ENCODE measurements around the gene SERPIND1.
"Not testable (repeated sequence)": the region's sequence is repeated elsewhere in the genome, so short reads cannot be mapped to it uniquely, and the experiment has no call there.

Gene SERPIND1

DNA sequence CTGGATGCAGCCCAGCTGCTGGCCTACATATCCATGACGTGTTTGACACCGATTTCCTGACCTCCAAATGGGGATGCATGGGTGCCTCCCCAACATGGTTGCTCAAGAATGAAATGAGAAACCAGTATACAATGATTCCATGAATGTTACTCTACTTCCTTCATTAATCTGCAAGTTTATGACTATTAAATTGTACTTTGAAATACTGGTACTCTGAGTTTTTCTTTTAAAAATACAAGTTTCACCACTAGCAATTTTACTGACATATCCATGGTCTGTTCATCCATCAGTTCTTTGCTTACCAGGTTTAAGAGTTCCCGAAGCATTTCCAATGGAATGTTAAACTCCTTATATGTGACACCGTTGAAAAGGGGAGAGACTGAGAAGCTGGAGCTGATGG is 39.1 kb downstream of the SERPIND1 start:
- POLR2A ChIA-PET, result no interaction called here
- 96% methylated on average over 3 of the region's 4 CpGs for WGBS (ENCODE audit: insufficient coverage)
- H3K27ac ChIP-seq (ENCODE audit: insufficient read depth in 1 of 2, low read depth in 1 of 2, low read length in 2 of 2, poor library complexity in 1 of 2, severe bottlenecking in 2 of 2), result no peak overlapping the region
- H3K9me3 ChIP-seq (ENCODE audit: control extremely low read depth in 1 of 5, control insufficient read depth in 4 of 5, insufficient read depth in 2 of 5, low read depth in 1 of 5, low read length in 4 of 5), result no peaks in the 10 kb centered on the region
- H3K4me3 ChIP-seq (ENCODE audit: control insufficient read depth in 1 of 7, extremely low read depth in 1 of 7, insufficient read depth in 4 of 7, low read depth in 2 of 7, low read length in 6 of 7), result no peak overlapping the region
- DNase-seq, result no peak
- CTCF ChIA-PET, result interaction anchor here (4.8 kb wide), 1 partner anchor 9 kb away, joined by 22 read pairs; no protein-coding TSS in a partner anchor
- peaks cover 23 to 71% (median 45%) of the 10 kb centered on the region in 4 experiments for H3K36me3 ChIP-seq (ENCODE audit: control insufficient read depth in 4 of 4, insufficient read depth in 4 of 4, low read length in 3 of 4)
- no peaks in the 10 kb centered on the region for H3K27me3 ChIP-seq (replicated peaks in 2 of 5; ENCODE audit: control insufficient read depth in 4 of 5, insufficient read depth in 5 of 5, low read length in 4 of 5)
- no peaks in the 10 kb centered on the region for H3K4me1 ChIP-seq (ENCODE audit: control extremely low read depth in 1 of 4, control insufficient read depth in 4 of 4, insufficient read depth in 4 of 4, low read length in 3 of 4)

DNA sequence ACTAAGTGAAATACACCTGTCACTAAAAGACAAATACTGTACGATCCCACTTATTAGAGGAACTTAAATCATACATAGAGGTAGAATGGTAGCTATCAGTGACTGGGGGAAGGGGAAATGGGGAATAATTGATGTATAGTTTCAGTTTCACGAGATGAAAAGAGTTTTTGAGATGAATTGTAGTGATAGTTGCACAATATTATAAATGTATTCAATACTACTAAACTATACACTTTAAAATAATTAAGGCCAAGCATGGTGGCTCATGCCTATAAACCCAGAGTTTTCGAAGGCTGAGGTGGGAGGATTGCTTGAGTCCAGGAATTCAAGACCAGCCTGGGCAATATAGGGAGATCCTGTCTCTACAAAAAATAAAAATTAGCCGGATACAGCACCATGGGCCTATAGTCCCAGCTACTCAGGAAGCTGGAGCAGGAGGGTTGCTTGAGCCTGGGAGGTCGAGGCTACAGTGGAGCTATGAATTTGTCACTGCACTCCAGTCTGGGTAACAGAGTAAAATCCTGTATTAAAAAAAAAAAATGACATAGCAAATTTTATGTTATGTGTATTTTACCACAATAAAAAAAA is 40.4 kb downstream of the SERPIND1 start:
- CTCF ChIA-PET, result interaction anchor here (0.7 to 4.8 kb wide), 2 partner anchors 10 to 200 kb away, joined by 3 to 22 read pairs; no protein-coding TSS in a partner anchor
- H3K4me1 ChIP-seq (ENCODE audit: control extremely low read depth in 1 of 4, control insufficient read depth in 4 of 4, insufficient read depth in 4 of 4, low read length in 3 of 4), result no peaks in the 10 kb centered on the region
- no peak overlapping the region for H3K27ac ChIP-seq (ENCODE audit: insufficient read depth in 1 of 2, low read depth in 1 of 2, low read length in 2 of 2, poor library complexity in 1 of 2, severe bottlenecking in 2 of 2)
- no peak for DNase-seq
- H3K27me3 ChIP-seq (replicated peaks in 2 of 5; ENCODE audit: control insufficient read depth in 4 of 5, insufficient read depth in 5 of 5, low read length in 4 of 5), result no peaks in the 10 kb centered on the region
- POLR2A ChIA-PET, result no interaction called here
- no peak overlapping the region for H3K4me3 ChIP-seq (ENCODE audit: control insufficient read depth in 1 of 7, extremely low read depth in 1 of 7, insufficient read depth in 4 of 7, low read depth in 2 of 7, low read length in 6 of 7)
- H3K36me3 ChIP-seq (ENCODE audit: control insufficient read depth in 4 of 4, insufficient read depth in 4 of 4, low read length in 3 of 4), result peaks cover 17 to 78% (median 48%) of the 10 kb centered on the region in 4 experiments
- no peaks in the 10 kb centered on the region for H3K9me3 ChIP-seq (ENCODE audit: control extremely low read depth in 1 of 5, control insufficient read depth in 4 of 5, insufficient read depth in 2 of 5, low read depth in 1 of 5, low read length in 4 of 5)
- WGBS (ENCODE audit: insufficient coverage), result 90% methylated on average over 3 of the region's 5 CpGs

DNA sequence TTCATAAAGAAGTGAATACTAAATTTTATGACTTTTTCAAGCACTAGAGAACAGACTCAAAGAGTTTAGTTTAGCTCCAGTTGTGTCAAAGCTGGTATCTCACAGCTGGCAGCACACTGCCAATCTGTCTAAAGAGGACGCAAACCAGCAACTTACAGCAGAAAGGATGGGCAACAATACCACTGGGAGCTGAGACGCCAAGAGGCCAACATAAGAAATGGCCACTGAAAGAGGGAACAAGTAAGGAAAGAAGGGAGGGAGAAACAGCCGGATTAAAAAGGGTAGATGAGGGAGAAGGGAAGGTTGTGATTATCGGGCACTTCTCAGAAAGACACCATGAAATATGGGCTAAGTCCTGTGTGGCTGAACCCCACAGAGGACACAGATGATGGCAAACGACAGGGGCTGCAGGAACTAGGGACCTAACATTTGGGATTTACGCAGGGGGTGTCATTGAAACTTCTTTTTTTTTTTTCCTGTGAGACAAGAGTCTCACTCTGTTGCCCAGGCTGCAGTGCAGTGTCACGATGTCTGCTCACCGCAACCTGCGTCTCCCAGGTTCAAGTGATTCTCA is 41.7 kb downstream of the SERPIND1 start:
- no peaks in the 10 kb centered on the region for H3K4me1 ChIP-seq (ENCODE audit: control extremely low read depth in 1 of 4, control insufficient read depth in 4 of 4, insufficient read depth in 4 of 4, low read length in 3 of 4)
- ChIA-PET POLR2A (no interaction called here), CTCF (interaction anchor here (0.7 to 4.8 kb wide), 2 partner anchors 8 to 12 kb away, joined by 3 to 22 read pairs; no protein-coding TSS in a partner anchor)
- H3K27me3 ChIP-seq (replicated peaks in 2 of 5; ENCODE audit: control insufficient read depth in 4 of 5, insufficient read depth in 5 of 5, low read length in 4 of 5), result no peaks in the 10 kb centered on the region
- H3K4me3 ChIP-seq (ENCODE audit: control insufficient read depth in 1 of 7, extremely low read depth in 1 of 7, insufficient read depth in 4 of 7, low read depth in 2 of 7, low read length in 6 of 7), result no peak overlapping the region
- H3K27ac ChIP-seq (ENCODE audit: insufficient read depth in 1 of 2, low read depth in 1 of 2, low read length in 2 of 2, poor library complexity in 1 of 2, severe bottlenecking in 2 of 2), result no peak overlapping the region
- over 99% methylated on average over 9 of the region's 9 CpGs for WGBS (ENCODE audit: insufficient coverage)
- peaks cover 20 to 79% (median 52%) of the 10 kb centered on the region in 4 experiments for H3K36me3 ChIP-seq (ENCODE audit: control insufficient read depth in 4 of 4, insufficient read depth in 4 of 4, low read length in 3 of 4)
- no peak for DNase-seq
- no peaks in the 10 kb centered on the region for H3K9me3 ChIP-seq (ENCODE audit: control extremely low read depth in 1 of 5, control insufficient read depth in 4 of 5, insufficient read depth in 2 of 5, low read depth in 1 of 5, low read length in 4 of 5)

DNA sequence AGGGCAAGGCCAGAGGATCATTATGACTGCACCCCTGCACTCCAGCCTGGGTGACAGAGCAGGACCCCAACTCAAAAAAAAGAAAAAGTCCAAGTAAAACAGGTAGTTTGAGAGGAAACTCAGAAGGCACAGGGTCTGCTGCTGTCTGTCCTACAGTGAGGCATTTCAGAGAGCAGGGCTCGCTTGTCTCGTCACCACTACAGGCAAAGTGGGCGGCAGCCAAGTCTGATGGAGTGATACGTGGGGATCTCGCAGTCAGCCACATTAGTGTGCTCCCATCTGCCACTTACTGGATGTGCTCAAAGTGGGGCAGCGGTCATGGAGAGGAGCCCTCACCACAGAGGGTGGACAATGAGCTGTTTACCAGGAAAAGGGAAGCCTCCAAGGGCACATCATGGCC is 42.6 kb downstream of the SERPIND1 start:
- Histone ChIP-seq H3K4me1 (ENCODE audit: control extremely low read depth in 1 of 4, control insufficient read depth in 4 of 4, insufficient read depth in 4 of 4, low read length in 3 of 4) (no peaks in the 10 kb centered on the region), H3K9me3 (ENCODE audit: control extremely low read depth in 1 of 5, control insufficient read depth in 4 of 5, insufficient read depth in 2 of 5, low read depth in 1 of 5, low read length in 4 of 5) (no peaks in the 10 kb centered on the region), H3K27me3 (replicated peaks in 2 of 5; ENCODE audit: control insufficient read depth in 4 of 5, insufficient read depth in 5 of 5, low read length in 4 of 5) (no peaks in the 10 kb centered on the region), H3K4me3 (ENCODE audit: control insufficient read depth in 1 of 7, extremely low read depth in 1 of 7, insufficient read depth in 4 of 7, low read depth in 2 of 7, low read length in 6 of 7) (no peak overlapping the region), H3K27ac (ENCODE audit: insufficient read depth in 1 of 2, low read depth in 1 of 2, low read length in 2 of 2, poor library complexity in 1 of 2, severe bottlenecking in 2 of 2) (no peak overlapping the region), H3K36me3 (ENCODE audit: control insufficient read depth in 4 of 4, insufficient read depth in 4 of 4, low read length in 3 of 4) (peaks cover 21 to 75% (median 51%) of the 10 kb centered on the region in 4 experiments)
- no peak for DNase-seq
- POLR2A ChIA-PET, result no interaction called here
- WGBS (ENCODE audit: insufficient coverage), result 100% methylated on average over 6 of the region's 6 CpGs
- CTCF ChIA-PET, result no interaction called here

DNA sequence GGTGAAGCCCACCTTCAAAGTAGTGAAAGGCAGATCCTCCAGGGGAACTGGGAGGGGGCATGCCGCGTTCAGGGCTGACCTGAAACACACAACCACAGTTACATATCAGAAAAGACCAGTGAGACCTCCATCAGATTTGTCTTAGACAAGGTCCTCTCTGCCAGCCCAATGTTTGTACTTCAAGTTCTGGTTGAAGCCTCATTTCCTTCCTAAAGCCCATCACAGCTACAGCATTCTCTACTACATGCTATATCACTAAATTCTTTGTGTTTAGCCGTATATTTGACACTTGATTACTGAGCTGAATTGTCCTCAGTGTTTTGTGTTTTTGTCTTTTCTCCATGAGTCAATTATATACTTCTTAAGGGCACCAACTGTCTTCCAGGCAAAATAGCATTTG is 44.6 kb downstream of the SERPIND1 start:
- DNase-seq, result no peak
- H3K27ac ChIP-seq (ENCODE audit: insufficient read depth in 1 of 2, low read depth in 1 of 2, low read length in 2 of 2, poor library complexity in 1 of 2, severe bottlenecking in 2 of 2), result peak overlapping the region in 1 of 2 experiments; percentile 9
- no peaks in the 10 kb centered on the region for H3K4me1 ChIP-seq (ENCODE audit: control extremely low read depth in 1 of 4, control insufficient read depth in 4 of 4, insufficient read depth in 4 of 4, low read length in 3 of 4)
- H3K9me3 ChIP-seq (ENCODE audit: control extremely low read depth in 1 of 5, control insufficient read depth in 4 of 5, insufficient read depth in 2 of 5, low read depth in 1 of 5, low read length in 4 of 5), result no peaks in the 10 kb centered on the region
- POLR2A ChIA-PET, result no interaction called here
- H3K27me3 ChIP-seq (replicated peaks in 2 of 5; ENCODE audit: control insufficient read depth in 4 of 5, insufficient read depth in 5 of 5, low read length in 4 of 5), result no peaks in the 10 kb centered on the region
- 95% methylated on average over 3 of the region's 3 CpGs for WGBS (ENCODE audit: insufficient coverage)
- no peak overlapping the region for H3K4me3 ChIP-seq (ENCODE audit: control insufficient read depth in 1 of 7, extremely low read depth in 1 of 7, insufficient read depth in 4 of 7, low read depth in 2 of 7, low read length in 6 of 7)
- CTCF ChIA-PET, result interaction anchor here (0.6 kb wide), 1 partner anchor 58 kb away, joined by 3 read pairs; no protein-coding TSS in a partner anchor
- peaks cover 27 to 67% (median 44%) of the 10 kb centered on the region in 4 experiments for H3K36me3 ChIP-seq (ENCODE audit: control insufficient read depth in 4 of 4, insufficient read depth in 4 of 4, low read length in 3 of 4)

DNA sequence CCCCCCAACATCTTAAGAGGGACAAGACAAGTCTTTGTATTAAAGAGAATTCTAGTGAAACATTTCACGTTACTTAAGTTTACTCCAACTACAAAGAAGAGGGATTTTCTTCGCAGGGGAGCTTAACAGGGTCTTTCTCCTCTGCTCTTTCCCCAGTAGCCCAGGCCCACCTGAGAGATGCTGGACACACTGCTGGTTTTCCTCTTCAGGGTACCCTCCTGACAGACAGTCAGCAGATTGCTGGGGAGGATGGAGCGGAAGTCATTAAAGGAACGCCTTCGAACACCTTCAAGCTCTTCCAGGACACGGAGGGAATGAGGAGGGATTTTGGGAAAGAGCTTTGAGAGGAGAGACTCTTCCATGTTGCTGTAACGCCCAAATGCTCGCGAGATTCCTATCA is 45.6 kb downstream of the SERPIND1 start:
- DNase-seq, result no peak
- no peaks in the 10 kb centered on the region for H3K9me3 ChIP-seq (ENCODE audit: control extremely low read depth in 1 of 5, control insufficient read depth in 4 of 5, insufficient read depth in 2 of 5, low read depth in 1 of 5, low read length in 4 of 5)
- POLR2A ChIA-PET, result no interaction called here
- CTCF ChIA-PET, result interaction anchor here (1.4 to 1.5 kb wide), 2 partner anchors 15 to 33 kb away, joined by 3 read pairs; no protein-coding TSS in a partner anchor
- H3K27ac ChIP-seq (ENCODE audit: insufficient read depth in 1 of 2, low read depth in 1 of 2, low read length in 2 of 2, poor library complexity in 1 of 2, severe bottlenecking in 2 of 2), result no peak overlapping the region
- no peaks in the 10 kb centered on the region for H3K27me3 ChIP-seq (replicated peaks in 2 of 5; ENCODE audit: control insufficient read depth in 4 of 5, insufficient read depth in 5 of 5, low read length in 4 of 5)
- H3K36me3 ChIP-seq (ENCODE audit: control insufficient read depth in 4 of 4, insufficient read depth in 4 of 4, low read length in 3 of 4), result peaks cover 27 to 69% (median 43%) of the 10 kb centered on the region in 4 experiments
- H3K4me3 ChIP-seq (ENCODE audit: control insufficient read depth in 1 of 7, extremely low read depth in 1 of 7, insufficient read depth in 4 of 7, low read depth in 2 of 7, low read length in 6 of 7), result no peak overlapping the region
- no peaks in the 10 kb centered on the region for H3K4me1 ChIP-seq (ENCODE audit: control extremely low read depth in 1 of 4, control insufficient read depth in 4 of 4, insufficient read depth in 4 of 4, low read length in 3 of 4)
- WGBS (ENCODE audit: insufficient coverage), result 100% methylated on average over 8 of the region's 9 CpGs

DNA sequence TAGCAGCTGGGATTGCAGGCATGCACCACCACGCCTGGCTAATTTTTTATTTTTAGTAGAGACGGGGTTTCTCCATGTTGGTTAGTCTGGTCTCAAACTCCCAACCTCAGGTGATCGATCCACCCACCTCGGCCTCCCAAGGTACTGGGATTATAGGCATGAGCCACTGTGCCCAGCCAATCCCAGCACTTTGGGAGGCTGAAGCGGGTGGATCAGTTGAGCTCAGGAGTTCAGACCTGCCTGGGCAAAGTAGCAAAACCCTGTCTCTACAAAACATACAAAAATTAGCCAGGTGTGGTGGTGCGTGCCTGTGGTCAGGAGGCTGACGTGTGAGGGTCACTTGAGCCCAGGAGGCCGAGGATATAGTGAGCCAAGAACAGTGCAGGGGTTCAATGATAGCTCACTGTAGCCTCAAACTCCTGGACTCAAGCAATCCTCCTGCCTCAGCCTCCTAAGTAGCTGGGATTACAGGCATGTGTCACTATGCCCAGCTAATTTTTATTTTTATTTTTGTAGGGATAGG is 47.9 kb downstream of the SERPIND1 start:
- DNase-seq; H3K27me3 ChIP-seq (replicated peaks in 2 of 5; ENCODE audit: control insufficient read depth in 4 of 5, insufficient read depth in 5 of 5, low read length in 4 of 5); H3K4me1 ChIP-seq (ENCODE audit: control extremely low read depth in 1 of 4, control insufficient read depth in 4 of 4, insufficient read depth in 4 of 4, low read length in 3 of 4); H3K9me3 ChIP-seq (ENCODE audit: control extremely low read depth in 1 of 5, control insufficient read depth in 4 of 5, insufficient read depth in 2 of 5, low read depth in 1 of 5, low read length in 4 of 5); H3K4me3 ChIP-seq (ENCODE audit: control insufficient read depth in 1 of 7, extremely low read depth in 1 of 7, insufficient read depth in 4 of 7, low read depth in 2 of 7, low read length in 6 of 7); POLR2A ChIA-PET; H3K27ac ChIP-seq (ENCODE audit: insufficient read depth in 1 of 2, low read depth in 1 of 2, low read length in 2 of 2, poor library complexity in 1 of 2, severe bottlenecking in 2 of 2): not testable (repeated sequence)
- 96% methylated on average over 7 of the region's 8 CpGs for WGBS (ENCODE audit: insufficient coverage)
- CTCF ChIA-PET, result interaction anchor here (1.0 to 1.4 kb wide), 3 partner anchors 13 to 64 kb away, joined by 3 to 4 read pairs (median 3); no protein-coding TSS in a partner anchor
- peaks cover 29 to 62% (median 39%) of the 10 kb centered on the region in 4 experiments for H3K36me3 ChIP-seq (ENCODE audit: control insufficient read depth in 4 of 4, insufficient read depth in 4 of 4, low read length in 3 of 4)
